Progenitor cell of endocrine pancreas (in vitro differentiated cells): ENCODE measurements around the gene ATG14. TPM values are rescaled to one million over a fixed set of nuclear protein-coding genes. Genes with fewer than 3 reads are reported as not detected.

Source experiments
- DNase-seq: peaks from one replicate; pipeline ENCODE4 v3.0.0; 2021; ENCODE audit warnings: low spot score; ENCODE audit not compliant: unreplicated experiment
- H3K27ac Mint-ChIP-seq: 2 replicates; pipeline ENCODE4 v1.8.0; 2021; ENCODE audit warnings: mild to moderate bottlenecking, moderate library complexity, mixed read lengths
- H3K27me3 Mint-ChIP-seq: 2 replicates; pipeline ENCODE4 v1.8.0; 2021; ENCODE audit warnings: mixed read lengths
- H3K36me3 Mint-ChIP-seq: 2 replicates; pipeline ENCODE4 v1.8.0; 2022; ENCODE audit warnings: mixed read lengths; ENCODE audit not compliant: insufficient read depth
- H3K4me1 Mint-ChIP-seq: 2 replicates; pipeline ENCODE4 v1.8.0; 2021; ENCODE audit warnings: low read depth, mixed read lengths
- H3K4me3 Mint-ChIP-seq: 2 replicates; pipeline ENCODE4 v1.8.0; 2021; ENCODE audit warnings: low read depth, mild to moderate bottlenecking, moderate library complexity, mixed read lengths
- H3K9me3 Mint-ChIP-seq: 2 replicates; pipeline ENCODE4 v1.8.0; 2021; ENCODE audit warnings: low read depth, mixed read lengths
- CTCF ChIP-seq: fragments of 200-600 bp; sonication (generic); IDR thresholded peaks from one replicate; pipeline ENCODE4 v1.5.0; 2021; ENCODE audit warnings: antibody characterized with exemption, mild to moderate bottlenecking; ENCODE audit not compliant: unreplicated experiment
- total RNA-seq: library from RNA; stranded (reverse); gene quantifications from 2 replicates; pipeline ENCODE4 v1.2.1, GENCODE V29; 2021

The ATG14 gene
- total RNA-seq, 1 donor from 2014 or later, result 14.9 TPM

GRCh38 chr14:55373784-55374705 lies 37.6 kb downstream of the ATG14 start:
- Mint-ChIP-seq H3K27ac (no peak overlapping the region), H3K9me3 (no peaks in the 10 kb centered on the region), H3K27me3 (no peaks in the 10 kb centered on the region), H3K4me1 (no peaks in the 10 kb centered on the region), H3K36me3 (peaks cover 23% of the 10 kb centered on the region), H3K4me3 (no peak overlapping the region)
- TF ChIP-seq CTCF, result no peak
- no peak for DNase-seq

DNA sequence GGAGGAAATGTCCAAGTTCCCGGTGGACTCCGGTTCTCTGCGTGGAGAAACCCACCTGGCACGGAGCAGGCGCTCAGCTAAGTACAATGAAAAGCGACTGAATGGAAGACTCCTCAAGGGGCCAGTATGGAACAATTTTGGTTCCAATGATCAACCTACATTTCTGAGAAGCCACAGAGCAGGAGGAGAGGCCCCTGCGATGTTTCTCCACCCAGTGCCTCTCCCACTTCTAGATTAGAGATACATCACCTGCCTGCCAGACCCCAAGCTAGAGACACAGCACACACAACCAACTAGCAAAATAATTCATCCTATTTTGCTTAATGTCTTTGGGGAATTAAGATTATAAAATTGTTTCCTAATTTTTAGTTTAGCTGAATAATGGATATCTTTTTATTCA lies 38.8 kb downstream of the ATG14 start:
- no peak for TF ChIP-seq CTCF
- Mint-ChIP-seq H3K27me3 (no peaks in the 10 kb centered on the region), H3K9me3 (no peaks in the 10 kb centered on the region), H3K27ac (no peak overlapping the region), H3K4me3 (no peak overlapping the region), H3K36me3 (peaks cover 21% of the 10 kb centered on the region), H3K4me1 (no peaks in the 10 kb centered on the region)
- no peak for DNase-seq

DNA sequence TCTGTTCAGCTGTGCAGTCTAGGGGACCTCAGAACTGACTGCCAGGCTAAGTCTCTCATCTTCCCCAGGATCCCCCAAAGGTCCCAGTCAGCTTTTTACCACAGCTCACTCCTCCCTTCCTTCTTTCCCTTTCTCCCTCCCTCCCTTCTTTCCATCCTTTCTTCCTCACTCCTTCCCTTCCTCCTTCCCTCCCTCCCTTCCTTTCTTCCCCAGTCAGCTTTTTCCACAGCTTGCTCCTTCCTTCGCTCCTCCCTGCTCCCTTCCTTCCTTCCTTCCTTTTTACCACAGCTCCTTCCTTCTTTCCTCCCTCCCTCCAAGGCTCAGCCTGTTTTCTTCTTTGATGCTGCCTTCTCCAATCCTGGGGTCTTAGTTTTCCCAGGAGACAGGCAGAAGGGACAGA lies 39.2 kb downstream of the ATG14 start:
- Mint-ChIP-seq H3K36me3 (peaks cover 23% of the 10 kb centered on the region), H3K9me3 (no peaks in the 10 kb centered on the region), H3K4me3 (no peak overlapping the region), H3K4me1 (no peaks in the 10 kb centered on the region), H3K27ac (peak overlapping the region; percentile 11), H3K27me3 (no peaks in the 10 kb centered on the region)
- no peak for TF ChIP-seq CTCF
- no peak for DNase-seq

GRCh38 chr14:55370883-55371455 lies 40.7 kb downstream of the ATG14 start:
- H3K9me3 Mint-ChIP-seq, result no peaks in the 10 kb centered on the region
- H3K4me1 Mint-ChIP-seq, result no peaks in the 10 kb centered on the region
- peaks cover 14% of the 10 kb centered on the region for H3K36me3 Mint-ChIP-seq
- DNase-seq, result no peak
- H3K27ac Mint-ChIP-seq, result no peak overlapping the region
- H3K4me3 Mint-ChIP-seq, result no peak overlapping the region
- no peak for TF ChIP-seq CTCF
- no peaks in the 10 kb centered on the region for H3K27me3 Mint-ChIP-seq

- Mint-ChIP-seq H3K27me3 (no peaks in the 10 kb centered on the region), H3K36me3 (peaks cover 15% of the 10 kb centered on the region), H3K27ac (no peak overlapping the region), H3K9me3 (no peaks in the 10 kb centered on the region), H3K4me1 (no peaks in the 10 kb centered on the region), H3K4me3 (no peak overlapping the region)
- no peak for DNase-seq
- no peak for TF ChIP-seq CTCF
Measured at GRCh38 chr14:55366271-55366670, 45.4 kb downstream of the ATG14 start.
